ENCODE data around the gene ARL17B.
"Not testable (repeated sequence)": the region's sequence is repeated elsewhere in the genome, so short reads cannot be mapped to it uniquely, and the experiment has no call there.

Gene ARL17B

GRCh38 chr17:46341220-46341619 is 20.3 kb downstream of the ARL17B start:
- DNase-seq (ENCODE audit: low read depth in 2 of 2); H3K4me3 ChIP-seq (replicated peaks in 1 of 2; ENCODE audit: low read depth in 2 of 2, low read length in 2 of 2): not testable (repeated sequence)

- DNase-seq (ENCODE audit: low read depth in 2 of 2), result not testable (repeated sequence)
Measured at GRCh38 chr17:46294831-46295230, 66.7 kb downstream of the ARL17B start, which contains the start of gene LRRC37A. TSS of gene LRRC37A (plus strand) at chr17:46295131. CDS start at chr17:46295134, 3 bp downstream.

GRCh38 chr17:46291618-46292017 is 69.9 kb downstream of the ARL17B start:
- DNase-seq (ENCODE audit: low read depth in 2 of 2); H3K4me3 ChIP-seq (replicated peaks in 1 of 2; ENCODE audit: low read depth in 2 of 2, low read length in 2 of 2): not testable (repeated sequence)

More at GRCh38 chr17:46294831-46295230, 66.7 kb downstream of the ARL17B start, which contains the start of gene LRRC37A:
- not testable (repeated sequence) for H3K4me3 ChIP-seq (replicated peaks in 1 of 2; ENCODE audit: low read depth in 2 of 2, low read length in 2 of 2)

- not testable (repeated sequence) for H3K4me3 ChIP-seq (replicated peaks in 1 of 2; ENCODE audit: low read depth in 2 of 2, low read length in 2 of 2)
Measured at GRCh38 chr17:46290906-46291546, 70.5 kb downstream of the ARL17B start.

GRCh38 chr17:46287587-46287986 is 74.0 kb downstream of the ARL17B start:
- H3K4me3 ChIP-seq (replicated peaks in 1 of 2; ENCODE audit: low read depth in 2 of 2, low read length in 2 of 2); DNase-seq (ENCODE audit: low read depth in 2 of 2): not testable (repeated sequence)

More at GRCh38 chr17:46290906-46291546, 70.5 kb downstream of the ARL17B start:
- DNase-seq (ENCODE audit: low read depth in 2 of 2), result not testable (repeated sequence)

- peak; percentile 64 for TF ChIP-seq CTCF (IDR thresholded peaks at IDR 0.05; ENCODE audit: low read depth, low read length)
- H3K4me3 ChIP-seq (replicated peaks in 1 of 2; ENCODE audit: low read depth in 2 of 2, low read length in 2 of 2), result not testable (repeated sequence)
- DNase-seq (ENCODE audit: low read depth in 2 of 2), result peak; percentile 71 to 86
Measured at GRCh38 chr17:46286764-46287221, 74.8 kb downstream of the ARL17B start.

GRCh38 chr17:46285500-46285899 is 76.1 kb downstream of the ARL17B start:
- DNase-seq (ENCODE audit: low read depth in 2 of 2); H3K4me3 ChIP-seq (replicated peaks in 1 of 2; ENCODE audit: low read depth in 2 of 2, low read length in 2 of 2): not testable (repeated sequence)

GRCh38 chr17:46284467-46284866 is 77.1 kb downstream of the ARL17B start:
- H3K4me3 ChIP-seq (replicated peaks in 1 of 2; ENCODE audit: low read depth in 2 of 2, low read length in 2 of 2); DNase-seq (ENCODE audit: low read depth in 2 of 2): not testable (repeated sequence)

GRCh38 chr17:46282635-46283034 is 78.9 kb downstream of the ARL17B start:
- H3K4me3 ChIP-seq (replicated peaks in 1 of 2; ENCODE audit: low read depth in 2 of 2, low read length in 2 of 2); DNase-seq (ENCODE audit: low read depth in 2 of 2): not testable (repeated sequence)

- DNase-seq (ENCODE audit: low read depth in 2 of 2); H3K4me3 ChIP-seq (replicated peaks in 1 of 2; ENCODE audit: low read depth in 2 of 2, low read length in 2 of 2): not testable (repeated sequence)
Measured at GRCh38 chr17:46281336-46281735, 80.2 kb downstream of the ARL17B start.

- not testable (repeated sequence) for H3K4me3 ChIP-seq (replicated peaks in 1 of 2; ENCODE audit: low read depth in 2 of 2, low read length in 2 of 2); DNase-seq (ENCODE audit: low read depth in 2 of 2)
Measured at GRCh38 chr17:46276728-46277479, 84.7 kb downstream of the ARL17B start.

- no peak for DNase-seq (ENCODE audit: low read depth in 2 of 2)
- TF ChIP-seq CTCF (IDR thresholded peaks at IDR 0.05; ENCODE audit: low read depth, low read length), result no peak
Measured at GRCh38 chr17:46274238-46274637, 87.3 kb downstream of the ARL17B start.

More at GRCh38 chr17:46274238-46274637, 87.3 kb downstream of the ARL17B start:
- no peak overlapping the region for H3K4me3 ChIP-seq (replicated peaks in 1 of 2; ENCODE audit: low read depth in 2 of 2, low read length in 2 of 2)

Data from cardiac fibroblast (primary cell).